ENCODE measurements around the gene PREP.
"Not testable (repeated sequence)": the region's sequence is repeated elsewhere in the genome, so short reads cannot be mapped to it uniquely, and the experiment has no call there.

The PREP gene

DNA sequence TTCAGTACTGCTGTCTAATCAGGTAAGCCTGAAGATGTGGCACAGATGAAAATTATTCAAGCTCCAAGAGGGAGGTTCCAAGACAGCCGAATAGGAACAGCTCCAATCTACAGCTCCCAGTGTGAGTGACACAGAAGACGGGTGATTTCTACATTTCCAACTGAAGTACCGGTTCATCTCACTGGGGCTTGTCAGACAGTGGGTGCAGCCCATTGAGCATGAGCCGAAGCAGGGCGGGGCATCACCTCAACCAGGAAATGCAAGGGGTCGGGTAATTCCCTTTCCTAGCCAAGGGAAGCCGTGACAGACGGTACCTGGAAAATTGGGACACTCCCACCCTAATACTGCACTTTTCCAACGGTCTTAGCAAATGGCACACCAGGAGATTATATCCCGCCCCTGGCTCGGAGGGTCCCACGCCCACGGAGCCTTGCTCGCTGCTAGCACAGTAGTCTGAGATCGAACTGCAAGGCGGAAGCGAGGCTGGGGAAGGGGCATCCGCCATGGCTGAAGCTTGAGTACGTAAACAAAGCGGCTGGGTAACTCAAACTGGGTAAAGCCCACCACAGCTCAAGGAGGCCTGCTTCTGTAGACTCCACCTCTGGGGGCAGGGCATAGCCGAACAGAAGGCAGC is 64.4 kb downstream of the PREP start:
- not testable (repeated sequence) for H3K4me2 ChIP-seq (ENCODE audit: insufficient read depth, low read length, poor library complexity, severe bottlenecking); H3K9me3 ChIP-seq (replicated peaks in 1 of 2; ENCODE audit: control insufficient read depth in 2 of 2, insufficient read depth in 1 of 2, low read depth in 1 of 2, low read length in 2 of 2); H2BK120ac ChIP-seq (ENCODE audit: low read depth, low read length); H2BK15ac ChIP-seq (ENCODE audit: low read length); H3K23ac ChIP-seq (ENCODE audit: low read depth, low read length, poor library complexity); H3K79me1 ChIP-seq (ENCODE audit: low read depth, low read length); DNase-seq (ENCODE audit: low spot score); H3K14ac ChIP-seq (ENCODE audit: low read length); H3K18ac ChIP-seq (ENCODE audit: low read length); H3K36me3 ChIP-seq (replicated peaks in 1 of 2; ENCODE audit: control insufficient read depth in 2 of 2, insufficient read depth in 2 of 2, low read length in 2 of 2); H2AFZ ChIP-seq (ENCODE audit: low read length); H4K8ac ChIP-seq (ENCODE audit: low read depth, low read length); H3K9ac ChIP-seq (ENCODE audit: low read depth, low read length, poor library complexity); H4K91ac ChIP-seq (ENCODE audit: low read depth, low read length, poor library complexity); H3K4me3 ChIP-seq (ENCODE audit: low read length in 2 of 2); H2AK5ac ChIP-seq (ENCODE audit: low read depth, low read length); H3K4ac ChIP-seq (ENCODE audit: low read length); H3K27ac ChIP-seq (replicated peaks; ENCODE audit: low read length); H3K4me1 ChIP-seq (ENCODE audit: control insufficient read depth in 2 of 2, insufficient read depth in 1 of 2, low read depth in 1 of 2, low read length in 2 of 2); H2BK5ac ChIP-seq (ENCODE audit: low read length); H2BK12ac ChIP-seq (ENCODE audit: low read length); H3K27me3 ChIP-seq (ENCODE audit: control insufficient read depth in 3 of 3, insufficient read depth in 3 of 3, low read depth in 1 of 3, low read length in 3 of 3)
- whole genome bisulfite sequencing, 2 donors (ENCODE audit: extremely low coverage in 2 of 2, insufficient read length in 2 of 2, insufficient replicate concordance in 1 of 2): no CpG with 5 or more reads among the region's 21 CpGs

DNA sequence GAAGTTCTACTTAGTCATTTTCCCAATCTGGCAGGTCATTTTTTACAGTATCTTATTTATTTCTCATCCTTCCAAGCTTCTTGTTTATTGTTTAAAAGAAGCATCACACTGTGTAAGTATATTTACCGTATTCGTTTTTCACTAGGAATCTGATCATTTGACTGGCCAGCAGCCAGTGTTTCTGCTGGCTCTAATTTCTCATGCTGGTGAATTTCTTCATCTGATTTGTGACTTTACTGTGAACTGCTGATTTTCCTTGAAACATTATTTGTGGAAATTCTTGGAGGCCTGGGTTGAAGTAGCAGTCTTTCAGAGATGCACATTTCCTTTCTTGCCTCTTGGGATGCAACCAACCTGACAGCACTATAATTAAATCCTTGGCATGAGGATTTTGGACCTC is 65.9 kb downstream of the PREP start:
- H2AK5ac ChIP-seq (ENCODE audit: low read depth, low read length): no peak overlapping the region
- no peak overlapping the region for H3K18ac ChIP-seq (ENCODE audit: low read length)
- no peak overlapping the region for H3K23ac ChIP-seq (ENCODE audit: low read depth, low read length, poor library complexity)
- no peak overlapping the region for H3K4me3 ChIP-seq (ENCODE audit: low read length in 2 of 2)
- no peak overlapping the region for H2BK15ac ChIP-seq (ENCODE audit: low read length)
- no peak overlapping the region for H2BK12ac ChIP-seq (ENCODE audit: low read length)
- H4K8ac ChIP-seq (ENCODE audit: low read depth, low read length): no peak overlapping the region
- no peak overlapping the region for H3K4me2 ChIP-seq (ENCODE audit: insufficient read depth, low read length, poor library complexity, severe bottlenecking)
- no peak for DNase-seq (ENCODE audit: low spot score)
- no peak overlapping the region for H3K4ac ChIP-seq (ENCODE audit: low read length)
- peaks cover 0 to 5% of the 10 kb centered on the region in 2 donors for H3K9me3 ChIP-seq (replicated peaks in 1 of 2; ENCODE audit: control insufficient read depth in 2 of 2, insufficient read depth in 1 of 2, low read depth in 1 of 2, low read length in 2 of 2)
- no peak overlapping the region for H3K27ac ChIP-seq (replicated peaks; ENCODE audit: low read length)
- H2BK120ac ChIP-seq (ENCODE audit: low read depth, low read length): no peak overlapping the region
- WGBS, 2 donors (ENCODE audit: extremely low coverage in 2 of 2, insufficient read length in 2 of 2, insufficient replicate concordance in 1 of 2): no CpG with 5 or more reads among the region's 2 CpGs
- peaks cover 0 to 6% of the 10 kb centered on the region in 2 donors for H3K4me1 ChIP-seq (ENCODE audit: control insufficient read depth in 2 of 2, insufficient read depth in 1 of 2, low read depth in 1 of 2, low read length in 2 of 2)
- H3K27me3 ChIP-seq (ENCODE audit: control insufficient read depth in 3 of 3, insufficient read depth in 3 of 3, low read depth in 1 of 3, low read length in 3 of 3): no peaks in the 10 kb centered on the region
- no peak overlapping the region for H4K91ac ChIP-seq (ENCODE audit: low read depth, low read length, poor library complexity)
- H3K79me1 ChIP-seq (ENCODE audit: low read depth, low read length): no peaks in the 10 kb centered on the region
- no peak overlapping the region for H3K9ac ChIP-seq (ENCODE audit: low read depth, low read length, poor library complexity)
- H3K36me3 ChIP-seq (replicated peaks in 1 of 2; ENCODE audit: control insufficient read depth in 2 of 2, insufficient read depth in 2 of 2, low read length in 2 of 2): peaks cover 0 to 13% of the 10 kb centered on the region in 2 donors
- no peak overlapping the region for H3K14ac ChIP-seq (ENCODE audit: low read length)
- no peak overlapping the region for H2AFZ ChIP-seq (ENCODE audit: low read length)
- H2BK5ac ChIP-seq (ENCODE audit: low read length): no peak overlapping the region

DNA sequence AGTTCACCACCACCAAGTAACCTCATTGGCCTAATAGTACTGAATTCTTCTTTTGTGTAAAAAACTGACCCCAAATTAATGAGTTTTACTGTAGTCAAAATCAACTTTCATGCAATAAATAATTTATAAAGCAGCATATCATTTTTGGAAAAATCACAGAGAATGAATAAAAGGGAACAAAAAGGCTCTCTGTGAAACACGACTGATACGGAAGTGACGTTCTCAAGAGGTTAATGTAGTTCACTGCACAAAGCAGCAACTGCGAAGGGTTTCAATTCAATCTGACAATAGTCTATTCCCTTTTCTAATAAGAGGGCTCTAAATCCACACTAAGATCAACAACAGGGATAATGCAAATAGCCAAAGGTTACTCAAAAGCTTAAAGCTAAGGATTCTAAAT is 70.3 kb downstream of the PREP start:
- Histone ChIP-seq H3K4me1 (ENCODE audit: control insufficient read depth in 2 of 2, insufficient read depth in 1 of 2, low read depth in 1 of 2, low read length in 2 of 2) (peaks cover 0 to 6% of the 10 kb centered on the region in 2 donors), H2BK12ac (ENCODE audit: low read length) (no peak overlapping the region), H2AFZ (ENCODE audit: low read length) (no peak overlapping the region), H3K36me3 (replicated peaks in 1 of 2; ENCODE audit: control insufficient read depth in 2 of 2, insufficient read depth in 2 of 2, low read length in 2 of 2) (peaks cover 1 to 51% of the 10 kb centered on the region in 2 donors), H2BK5ac (ENCODE audit: low read length) (no peak overlapping the region), H3K18ac (ENCODE audit: low read length) (no peak overlapping the region), H3K14ac (ENCODE audit: low read length) (no peak overlapping the region), H2BK15ac (ENCODE audit: low read length) (no peak overlapping the region), H3K27ac (replicated peaks; ENCODE audit: low read length) (no peak overlapping the region), H3K4ac (ENCODE audit: low read length) (no peak overlapping the region), H3K79me1 (ENCODE audit: low read depth, low read length) (no peaks in the 10 kb centered on the region), H4K91ac (ENCODE audit: low read depth, low read length, poor library complexity) (no peak overlapping the region), H3K4me2 (ENCODE audit: insufficient read depth, low read length, poor library complexity, severe bottlenecking) (no peak overlapping the region), H2AK5ac (ENCODE audit: low read depth, low read length) (no peak overlapping the region), H2BK120ac (ENCODE audit: low read depth, low read length) (no peak overlapping the region), H4K8ac (ENCODE audit: low read depth, low read length) (no peak overlapping the region), H3K9me3 (replicated peaks in 1 of 2; ENCODE audit: control insufficient read depth in 2 of 2, insufficient read depth in 1 of 2, low read depth in 1 of 2, low read length in 2 of 2) (no peaks in the 10 kb centered on the region), H3K4me3 (ENCODE audit: low read length in 2 of 2) (no peak overlapping the region), H3K23ac (ENCODE audit: low read depth, low read length, poor library complexity) (no peak overlapping the region), H3K27me3 (ENCODE audit: control insufficient read depth in 3 of 3, insufficient read depth in 3 of 3, low read depth in 1 of 3, low read length in 3 of 3) (no peaks in the 10 kb centered on the region), H3K9ac (ENCODE audit: low read depth, low read length, poor library complexity) (no peak overlapping the region)
- DNase-seq (ENCODE audit: low spot score): no peak
- no CpG with 5 or more reads among the region's 4 CpGs for WGBS, 2 donors (ENCODE audit: extremely low coverage in 2 of 2, insufficient read length in 2 of 2, insufficient replicate concordance in 1 of 2)

DNA sequence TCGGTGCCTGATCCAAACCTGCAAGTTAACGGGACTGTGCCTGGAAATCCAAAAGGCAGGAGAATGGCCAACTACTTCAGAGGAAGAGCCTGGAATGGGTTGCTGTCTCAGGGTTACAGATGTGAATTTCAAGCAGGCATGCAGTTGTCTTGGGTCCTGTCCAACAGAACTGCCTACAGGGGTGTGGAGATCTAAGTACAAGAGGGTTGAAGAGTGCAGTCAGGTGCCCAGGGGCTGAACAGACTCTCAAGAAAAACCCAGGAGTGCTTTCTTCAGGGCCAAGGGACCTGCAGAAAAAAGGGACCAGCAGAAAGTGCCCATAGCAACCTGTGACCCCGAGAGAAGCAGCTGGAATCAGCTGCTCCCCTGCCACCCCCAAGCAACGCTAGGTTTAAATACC is 71.0 kb downstream of the PREP start:
- Histone ChIP-seq H2AFZ (ENCODE audit: low read length) (no peak overlapping the region), H3K18ac (ENCODE audit: low read length) (peak overlapping the region; percentile 15), H3K9ac (ENCODE audit: low read depth, low read length, poor library complexity) (no peak overlapping the region), H3K4ac (ENCODE audit: low read length) (no peak overlapping the region), H2BK15ac (ENCODE audit: low read length) (no peak overlapping the region), H3K27ac (replicated peaks; ENCODE audit: low read length) (no peak overlapping the region), H3K79me1 (ENCODE audit: low read depth, low read length) (no peaks in the 10 kb centered on the region), H3K4me2 (ENCODE audit: insufficient read depth, low read length, poor library complexity, severe bottlenecking) (no peak overlapping the region), H3K9me3 (replicated peaks in 1 of 2; ENCODE audit: control insufficient read depth in 2 of 2, insufficient read depth in 1 of 2, low read depth in 1 of 2, low read length in 2 of 2) (no peaks in the 10 kb centered on the region), H3K4me1 (ENCODE audit: control insufficient read depth in 2 of 2, insufficient read depth in 1 of 2, low read depth in 1 of 2, low read length in 2 of 2) (peaks cover 0 to 6% of the 10 kb centered on the region in 2 donors), H4K91ac (ENCODE audit: low read depth, low read length, poor library complexity) (no peak overlapping the region), H2AK5ac (ENCODE audit: low read depth, low read length) (no peak overlapping the region), H3K27me3 (ENCODE audit: control insufficient read depth in 3 of 3, insufficient read depth in 3 of 3, low read depth in 1 of 3, low read length in 3 of 3) (no peaks in the 10 kb centered on the region), H2BK12ac (ENCODE audit: low read length) (no peak overlapping the region), H3K36me3 (replicated peaks in 1 of 2; ENCODE audit: control insufficient read depth in 2 of 2, insufficient read depth in 2 of 2, low read length in 2 of 2) (peaks cover 1 to 58% of the 10 kb centered on the region in 2 donors), H2BK120ac (ENCODE audit: low read depth, low read length) (no peak overlapping the region), H4K8ac (ENCODE audit: low read depth, low read length) (no peak overlapping the region), H3K14ac (ENCODE audit: low read length) (no peak overlapping the region), H3K23ac (ENCODE audit: low read depth, low read length, poor library complexity) (no peak overlapping the region), H2BK5ac (ENCODE audit: low read length) (no peak overlapping the region), H3K4me3 (ENCODE audit: low read length in 2 of 2) (no peak overlapping the region)
- DNase-seq (ENCODE audit: low spot score): no peak
- WGBS, 2 donors (ENCODE audit: extremely low coverage in 2 of 2, insufficient read length in 2 of 2, insufficient replicate concordance in 1 of 2): no CpG with 5 or more reads among the region's 4 CpGs
